SK-N-MC (cell line): Measurements from ENCODE around the gene KCNH1.

Experiments used
- EZH2 ChIP-seq: fragments of 200-600 bp; sonication (generic); IDR thresholded peaks from one replicate; pipeline ENCODE4 v1.6.1; 2017; ENCODE audit warnings: antibody characterized with exemption
- FOXP2 ChIP-seq: optimal IDR thresholded peaks from 2 replicates; pipeline ENCODE3; 2011; ENCODE audit warnings: mild to moderate bottlenecking, moderate library complexity; ENCODE audit not compliant: insufficient read depth; ENCODE audit errors: extremely low read length, control extremely low read depth
- POLR2AphosphoS5 ChIP-seq: IDR thresholded peaks from 2 replicates; pipeline ENCODE4 v1.6.1; 2012; ENCODE audit warnings: mild to moderate bottlenecking, low read depth, low read length, borderline replicate concordance

DNA sequence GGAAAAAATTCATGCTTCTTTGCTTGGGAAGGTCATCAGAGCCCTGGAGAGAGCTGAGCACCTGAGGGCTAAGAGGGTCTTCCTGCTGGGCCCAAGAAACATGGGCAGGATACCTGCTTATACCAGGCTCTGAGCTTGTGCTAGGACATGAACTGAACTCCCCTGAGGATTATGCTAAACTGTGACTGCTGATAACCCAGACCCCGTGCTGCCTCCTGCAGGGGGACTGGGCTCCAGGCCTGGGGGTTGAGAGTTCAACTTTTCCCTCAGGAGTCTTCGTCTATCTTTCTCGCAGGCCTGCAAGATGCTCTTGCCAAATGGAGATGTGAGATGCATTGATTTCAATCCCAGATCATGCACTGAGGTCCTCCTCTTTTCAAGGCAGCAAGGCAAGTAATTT lies 436.8 kb downstream of the KCNH1 start:
- no peak for TF ChIP-seq POLR2AphosphoS5
- TF ChIP-seq EZH2, result no peak
- no peak for TF ChIP-seq FOXP2
